Measurements from ENCODE around the gene IL1RAP.

- TF ChIP-seq CTCF (IDR thresholded peaks at IDR 0.05 in 8 of 11, conservative IDR thresholded peaks at IDR 0.05 in 3 of 11) (no peak), POLR2AphosphoS5 (IDR thresholded peaks at IDR 0.05) (no peak)
Measured at GRCh38 chr3:190492966-190493365, 20.9 kb upstream of the IL1RAP start.

All from spleen (tissue), 7 donors.